Fibroblast of gingiva (primary cell): Measurements from ENCODE around the gene DHTKD1.

Source experiments
- DNase-seq: peaks from one replicate; pipeline ENCODE4 v3.0.0-alpha.2; 2011; ENCODE audit warnings: low read depth

DHTKD1 gene

DNA sequence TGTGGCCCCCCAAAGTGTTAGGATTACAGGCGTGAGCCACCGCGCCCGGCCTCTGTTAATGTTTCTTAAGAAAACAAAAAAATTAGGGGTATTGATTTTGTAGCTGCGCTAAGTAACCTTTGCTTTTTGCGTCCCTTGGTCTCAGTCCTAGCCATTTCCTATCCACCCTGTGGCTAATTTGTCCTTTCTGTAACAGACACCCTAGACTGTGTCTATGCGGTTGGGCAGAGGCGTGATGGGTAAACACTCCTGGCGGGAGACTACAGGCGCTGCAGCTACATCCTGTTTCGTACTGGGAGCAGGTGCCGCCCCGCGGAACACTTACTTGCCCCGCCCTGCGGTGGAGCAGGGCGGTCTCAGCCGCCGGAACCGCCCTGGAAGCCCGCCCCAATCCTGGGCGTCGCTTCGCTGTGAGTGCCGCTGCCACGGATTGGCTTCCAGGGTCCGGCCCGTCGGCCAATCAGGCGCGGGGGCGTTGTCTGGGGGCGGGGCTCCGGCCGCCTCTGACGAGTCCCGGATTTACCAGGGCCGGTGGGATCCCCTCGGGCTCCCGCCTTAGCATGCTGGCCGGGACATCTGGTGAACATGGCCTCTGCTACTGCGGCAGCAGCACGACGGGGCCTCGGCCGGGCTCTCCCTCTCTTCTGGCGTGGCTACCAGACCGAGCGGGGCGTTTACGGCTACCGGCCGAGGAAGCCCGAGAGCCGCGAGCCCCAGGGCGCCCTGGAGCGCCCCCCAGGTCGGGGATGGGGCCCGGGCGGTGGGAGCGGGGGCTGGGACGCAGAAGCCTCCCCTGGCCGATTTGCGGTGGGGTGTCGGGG, at the start of gene DHTKD1:
DHTKD1 (plus strand) TSS at position 506 of the 821 bp plus-strand sequence; CDS start at position 586, 80 bp downstream.
- peak; percentile 97 for DNase-seq

DNA sequence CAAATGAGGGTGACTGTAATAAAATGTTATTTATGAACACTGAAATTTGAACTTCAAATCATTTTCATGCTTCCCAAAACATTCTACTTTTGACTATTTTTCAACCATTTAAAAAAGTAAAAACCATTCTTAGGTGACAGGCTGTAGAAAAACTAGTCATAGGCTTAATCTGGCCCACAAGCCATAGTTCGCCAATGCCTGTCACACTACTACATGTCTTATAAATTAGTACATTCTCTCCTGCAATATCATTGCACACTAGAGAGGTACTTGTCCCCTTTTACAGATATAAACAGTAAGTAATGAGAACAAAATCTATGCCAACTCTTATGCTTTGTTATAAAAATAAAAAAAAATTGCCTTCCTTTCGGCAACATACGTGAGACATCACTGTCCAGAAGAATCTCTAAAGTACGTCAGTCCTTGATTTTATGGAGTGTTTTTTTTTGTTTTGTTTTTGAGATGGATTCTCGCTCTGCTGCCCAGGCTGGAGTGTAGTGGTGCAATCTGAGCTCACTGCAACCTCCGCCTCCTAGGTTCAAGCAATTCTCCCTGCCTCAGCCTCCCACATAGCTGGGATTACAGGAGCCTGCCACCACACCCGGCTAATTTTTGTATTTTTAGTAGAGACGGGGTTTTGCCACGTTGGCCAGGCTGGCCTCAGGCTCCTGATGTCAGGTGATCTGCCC, 49.3 kb upstream of the DHTKD1 start:
- peak; percentile 3 for DNase-seq

DNA sequence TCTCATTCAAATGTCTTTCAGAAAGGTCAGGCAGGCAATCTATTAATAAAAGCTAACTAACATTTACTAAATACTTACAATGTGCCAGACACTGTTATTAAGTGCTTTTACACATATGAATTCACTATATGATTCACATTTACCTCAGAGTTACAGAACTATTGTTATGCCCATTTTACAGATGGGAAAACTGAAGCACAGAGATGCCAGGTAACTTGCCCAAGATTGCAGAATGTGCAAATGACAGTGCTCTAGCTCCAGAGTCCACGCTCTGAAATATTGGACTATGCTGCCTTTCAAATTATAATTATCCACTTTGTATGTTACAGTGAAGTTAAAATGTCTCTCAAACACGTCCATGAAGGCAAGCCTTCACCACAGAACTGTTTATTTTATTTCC, 48.2 kb upstream of the DHTKD1 start:
- no peak for DNase-seq

DNA sequence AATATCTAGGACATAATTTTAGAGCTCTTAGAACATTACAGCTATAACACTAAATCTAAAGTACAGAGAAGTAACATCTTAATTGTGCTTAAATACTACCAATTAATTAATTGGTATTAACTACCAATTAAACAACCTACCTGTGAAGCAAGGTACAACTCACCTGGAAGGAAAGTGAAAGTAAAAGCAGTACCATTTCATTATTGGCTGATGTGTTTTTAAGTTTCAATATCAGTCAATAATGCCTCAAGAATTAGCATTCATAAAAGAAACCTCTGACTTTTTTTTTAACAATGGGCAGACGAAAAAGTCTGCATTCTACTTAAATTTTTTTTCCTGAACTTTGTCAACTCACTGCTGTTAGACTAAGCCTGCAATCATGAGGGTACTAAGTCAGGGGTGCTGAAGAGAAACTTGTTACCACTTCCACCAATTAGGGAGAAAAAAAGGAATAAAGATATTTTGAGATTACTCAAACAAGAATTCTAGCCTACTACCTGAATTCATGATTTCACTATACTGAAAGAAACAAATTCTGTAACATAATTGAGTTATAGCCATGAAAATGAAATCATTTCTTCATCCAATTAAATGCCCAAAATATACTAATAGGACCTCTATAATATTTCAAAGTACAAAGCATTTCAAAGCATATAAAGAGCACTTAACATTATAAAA, 46.0 kb upstream of the DHTKD1 start:
- no peak for DNase-seq

- DNase-seq: no peak
Measured at GRCh38 chr10:12025591-12025990, 43.2 kb upstream of the DHTKD1 start.

GRCh38 chr10:12027539-12027938, 41.2 kb upstream of the DHTKD1 start:
- no peak for DNase-seq

DNA sequence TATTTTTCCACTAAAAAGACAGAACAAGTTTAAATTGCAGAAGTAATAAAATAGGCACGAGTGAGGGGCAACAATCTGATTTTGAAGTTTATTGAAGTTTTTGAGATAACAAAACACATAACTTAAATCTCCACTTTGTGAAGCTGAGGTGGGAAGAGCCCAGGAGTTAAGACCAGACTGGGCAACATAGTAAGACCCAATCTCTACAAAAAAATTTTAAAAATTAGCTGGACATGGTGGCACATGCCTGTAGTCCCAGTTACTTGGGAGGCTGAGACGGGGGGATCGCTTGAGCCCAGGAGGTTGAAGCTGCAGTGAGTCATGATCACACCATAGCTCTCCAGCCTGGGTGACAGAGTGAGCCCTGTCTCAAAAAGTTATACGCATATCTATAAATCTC, 37.4 kb upstream of the DHTKD1 start:
- DNase-seq: no peak

GRCh38 chr10:12036073-12036655, 32.6 kb upstream of the DHTKD1 start:
- DNase-seq: no peak

GRCh38 chr10:12041766-12042408, 26.9 kb upstream of the DHTKD1 start:
- DNase-seq: peak; percentile 12

DNA sequence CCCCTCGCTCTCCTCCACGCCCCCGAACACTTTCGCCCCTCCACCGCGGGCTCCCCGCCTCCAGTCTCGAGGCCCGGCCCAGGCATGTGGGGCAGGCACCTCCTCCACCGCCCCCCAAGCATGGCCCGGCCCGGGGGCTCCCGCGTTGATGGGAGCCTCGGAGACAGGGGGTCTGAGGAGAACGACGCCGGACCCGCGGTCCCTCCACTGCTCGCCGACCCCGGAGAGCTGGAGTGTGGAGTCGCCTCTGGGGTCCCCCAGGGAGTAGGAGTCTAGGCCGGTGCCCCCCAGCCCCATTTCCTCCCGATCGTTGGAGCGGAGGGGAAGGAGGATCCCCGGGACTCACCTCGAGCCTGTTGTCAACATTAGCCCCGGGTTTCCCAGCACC, 26.4 kb upstream of the DHTKD1 start:
- DNase-seq: no peak

- peak; percentile 99 for DNase-seq
Measured at GRCh38 chr10:12042797-12043651, 25.7 kb upstream of the DHTKD1 start, which contains the start of gene UPF2. TSS of gene UPF2 (minus strand) at chr10:12042809. CDS start at chr10:12035423, 7,386 bp downstream.

DNA sequence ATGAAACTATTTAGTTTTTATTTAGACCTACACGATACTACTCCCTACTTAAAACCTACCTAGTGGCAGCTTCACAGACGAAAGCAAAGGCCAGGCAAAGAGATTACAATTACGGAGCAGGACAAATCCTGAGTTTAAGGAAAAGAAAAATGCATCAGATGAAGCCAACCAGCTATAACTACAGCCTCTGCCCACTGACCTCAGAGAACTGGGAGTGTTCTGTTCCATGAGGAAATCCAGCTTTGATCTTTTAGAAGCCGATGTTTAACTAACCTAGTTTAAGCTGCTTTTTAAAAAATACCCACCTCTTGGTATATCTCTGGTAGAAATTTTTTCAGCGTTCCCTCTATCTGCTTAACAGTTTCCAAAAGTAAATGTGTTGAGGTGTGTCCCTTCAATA, 23.2 kb upstream of the DHTKD1 start:
- DNase-seq: no peak

- DNase-seq: no peak
Measured at GRCh38 chr10:12048547-12048946, 20.2 kb upstream of the DHTKD1 start.

GRCh38 chr10:12050528-12050927, 18.2 kb upstream of the DHTKD1 start:
- no peak for DNase-seq

DNA sequence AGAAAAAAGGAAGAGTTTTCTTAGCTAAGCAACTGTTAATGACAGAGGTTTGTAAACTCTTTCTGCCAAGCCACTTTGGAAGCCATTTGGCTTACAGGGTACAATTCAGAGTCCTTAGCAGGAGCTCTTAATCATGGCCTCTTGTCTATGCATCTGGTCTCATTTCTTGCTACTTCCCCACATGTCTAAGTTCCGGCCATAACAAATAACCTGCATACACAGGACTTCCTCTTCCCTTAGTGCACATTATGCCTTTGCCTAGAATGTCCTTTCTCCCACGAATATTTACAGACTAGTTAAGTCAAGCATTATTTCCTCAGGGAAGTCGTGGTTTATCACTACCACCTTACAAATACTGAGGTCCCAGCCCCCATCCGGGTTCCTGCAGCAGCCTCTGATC, 17.5 kb upstream of the DHTKD1 start:
- no peak for DNase-seq

DNA sequence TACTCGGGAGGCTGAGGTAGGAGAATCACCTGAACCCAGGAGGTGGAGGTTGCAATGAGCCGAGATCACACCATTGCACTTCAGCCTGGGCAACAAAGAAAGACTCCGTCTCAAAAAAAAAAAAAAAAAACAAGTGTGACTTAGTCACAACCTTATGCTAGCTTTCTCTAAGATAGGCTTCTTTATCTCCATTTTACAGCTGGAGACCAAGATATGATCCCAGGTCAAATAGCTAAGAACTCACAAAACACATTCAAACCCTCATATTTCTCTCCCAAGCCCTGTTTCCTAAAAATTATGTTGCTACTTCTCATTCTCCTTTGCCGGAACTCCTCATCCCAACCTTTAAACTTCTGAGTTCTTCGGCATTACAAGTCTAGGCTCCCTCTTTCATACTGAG, 13.0 kb upstream of the DHTKD1 start:
- DNase-seq: no peak

DNA sequence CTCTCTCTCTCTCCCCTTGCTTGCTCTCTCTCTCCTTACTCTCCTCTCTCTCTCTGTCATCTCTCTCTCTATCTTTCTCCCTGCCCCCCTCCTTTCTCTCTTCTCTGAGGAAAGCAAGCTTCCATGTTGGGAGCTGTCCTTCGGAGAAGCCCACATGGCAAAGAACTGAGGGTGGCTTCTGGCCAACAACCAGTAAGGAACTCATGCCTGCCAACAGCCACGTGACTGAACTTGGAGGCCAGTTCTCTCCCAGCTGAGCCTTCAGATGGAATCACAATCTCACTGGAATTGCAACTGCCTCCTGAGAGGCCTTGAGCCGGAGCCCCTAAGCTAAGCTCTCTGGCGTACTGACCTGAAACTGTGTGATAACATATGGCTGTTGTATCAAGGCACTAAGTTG, 12.0 kb upstream of the DHTKD1 start:
- no peak for DNase-seq

DNA sequence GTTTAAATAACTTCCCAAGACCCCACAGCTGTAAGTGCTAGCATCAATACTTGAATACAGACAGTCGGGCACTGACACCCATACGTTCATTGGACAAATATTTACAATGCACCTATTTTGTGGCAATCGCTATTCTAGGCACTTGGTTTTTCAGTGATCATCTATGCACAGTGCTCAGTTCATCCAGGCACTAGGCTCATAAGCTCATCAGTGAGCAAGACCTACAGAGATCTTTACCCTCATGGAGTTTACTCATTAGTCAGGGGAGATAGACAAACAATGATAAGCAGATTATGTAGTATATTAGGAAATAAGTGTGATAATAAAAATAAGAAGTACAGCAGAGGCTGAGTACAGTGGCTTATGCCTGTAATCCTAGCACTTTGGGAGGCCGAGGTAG, 7.6 kb upstream of the DHTKD1 start:
- no peak for DNase-seq

GRCh38 chr10:12062754-12063482, 5.8 kb upstream of the DHTKD1 start:
- DNase-seq: no peak

DNA sequence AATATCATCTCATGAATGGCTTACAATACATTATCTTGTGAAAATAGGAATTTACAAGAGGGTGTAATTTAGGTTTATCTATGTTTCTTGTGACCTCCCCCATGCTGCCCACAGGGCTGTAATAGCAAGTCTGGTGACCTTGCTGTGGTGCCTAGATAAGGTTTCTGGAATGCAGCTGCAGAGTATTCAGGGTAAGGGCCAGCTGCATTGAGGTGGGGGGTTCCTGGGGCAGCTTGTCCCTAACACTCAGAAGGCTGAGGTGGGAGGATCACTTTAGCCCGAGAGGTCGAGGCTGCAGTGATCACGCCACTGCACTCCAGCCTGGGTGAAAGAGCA, 5.3 kb upstream of the DHTKD1 start:
- no peak for DNase-seq
